NCI-H748 (cell line): ENCODE results near the gene CALML5.

Source experiments
- DNase-seq: peaks from one replicate; lab custom pipeline; 2025; ENCODE audit not compliant: unreplicated experiment; lab: John Stamatoyannopoulos, UW

CALML5 gene, protein sequence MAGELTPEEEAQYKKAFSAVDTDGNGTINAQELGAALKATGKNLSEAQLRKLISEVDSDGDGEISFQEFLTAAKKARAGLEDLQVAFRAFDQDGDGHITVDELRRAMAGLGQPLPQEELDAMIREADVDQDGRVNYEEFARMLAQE

DNA sequence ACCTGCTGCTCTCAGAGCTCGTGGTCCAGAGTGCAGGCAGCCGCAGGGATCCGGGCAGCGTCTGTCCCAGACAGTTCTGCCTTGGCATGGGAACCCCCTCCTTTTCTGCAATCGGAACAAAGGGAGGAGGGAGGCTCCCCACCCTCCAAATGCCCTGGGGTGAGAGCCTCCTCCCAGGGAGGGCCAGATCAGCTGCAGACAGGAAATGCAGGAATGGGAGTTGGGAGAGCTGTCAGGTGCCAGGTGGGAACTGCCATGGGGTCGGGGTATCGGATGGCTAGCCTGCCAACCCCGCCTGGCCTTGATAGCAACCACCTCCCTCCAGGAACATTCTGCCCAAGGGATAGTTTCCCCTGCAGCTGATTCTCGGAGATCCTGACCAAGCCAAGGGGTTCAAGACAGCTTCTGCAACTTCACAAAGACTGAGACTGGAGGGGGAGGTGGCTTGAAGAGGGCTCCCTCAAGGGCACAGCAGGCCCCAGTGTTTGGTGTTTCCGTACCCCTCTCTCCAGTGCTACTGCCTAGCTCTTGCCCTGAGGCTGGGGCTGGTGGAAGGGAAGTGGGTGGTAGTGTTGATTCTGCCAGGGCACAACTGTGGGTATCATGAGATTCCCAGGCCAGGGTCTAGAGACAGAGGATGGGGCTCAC lies at the start of gene CALML5:
CALML5 (minus strand) TSS at position 78 of the 648 bp plus-strand sequence. CDS start 132 bp downstream, outside the sequence.
- no peak for DNase-seq

GRCh38 chr10:5547931-5548660 lies 48.7 kb upstream of the CALML5 start:
- peak; percentile 81 for DNase-seq

DNA sequence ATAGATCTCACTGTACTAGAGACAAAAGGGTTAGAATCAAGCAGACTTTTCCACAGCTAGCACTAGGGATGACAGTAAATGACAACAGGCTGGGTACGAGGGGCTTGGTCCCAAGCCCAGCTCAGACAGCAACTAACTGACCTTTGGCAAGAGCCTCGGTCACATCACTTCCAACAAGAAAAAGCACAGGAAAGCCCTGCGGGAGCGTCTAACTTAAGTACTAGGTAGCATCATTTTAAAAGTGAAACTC lies 48.2 kb upstream of the CALML5 start:
- no peak for DNase-seq

GRCh38 chr10:5546891-5547680 lies 47.7 kb upstream of the CALML5 start:
- DNase-seq: peak; percentile 71

DNA sequence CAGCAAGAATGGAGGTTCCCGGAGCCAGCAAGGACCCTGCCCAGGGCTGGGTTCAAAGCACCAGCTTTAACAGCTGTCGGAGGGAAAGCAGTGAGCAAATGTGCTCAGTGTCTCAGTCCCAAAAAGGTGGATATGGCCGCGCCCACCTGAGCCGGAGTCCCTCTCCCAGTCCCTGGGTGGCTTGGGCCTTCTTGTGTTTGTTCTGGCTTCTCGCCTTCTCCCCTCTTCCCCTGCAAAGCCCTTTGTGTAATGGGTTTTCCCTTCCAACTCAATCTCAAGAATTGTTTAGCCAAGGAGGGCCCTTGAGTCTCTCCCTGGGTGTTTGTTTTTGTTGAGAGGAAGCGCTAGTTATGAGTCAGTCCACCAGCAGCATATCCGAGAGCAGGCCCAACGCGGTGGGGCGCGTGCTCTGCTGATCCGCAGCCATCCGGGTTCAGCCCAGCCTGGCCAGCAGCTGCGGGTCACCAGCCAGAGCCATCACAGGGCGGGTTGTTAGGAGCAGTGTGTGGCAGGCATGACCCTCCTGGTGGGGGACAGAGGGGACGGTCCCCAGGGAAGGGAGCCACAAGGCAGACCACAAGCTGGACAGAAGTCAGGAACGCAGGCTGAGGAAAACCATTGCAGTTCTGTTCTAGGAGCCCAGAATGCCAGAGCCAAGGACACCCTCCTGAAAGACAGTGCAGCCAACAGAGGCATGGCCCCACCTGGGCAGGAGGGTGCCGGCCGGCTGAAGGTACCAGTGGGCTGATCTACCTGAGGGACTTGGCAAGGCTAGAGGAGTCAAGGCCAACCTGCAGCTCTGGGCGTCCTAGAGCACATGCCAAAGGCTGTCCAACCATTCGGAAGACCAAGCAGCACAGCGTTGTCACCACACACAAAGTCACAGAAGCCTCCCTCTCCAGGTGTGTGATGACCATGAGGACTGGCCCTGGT lies 46.7 kb upstream of the CALML5 start:
- peak; percentile 56 for DNase-seq

DNA sequence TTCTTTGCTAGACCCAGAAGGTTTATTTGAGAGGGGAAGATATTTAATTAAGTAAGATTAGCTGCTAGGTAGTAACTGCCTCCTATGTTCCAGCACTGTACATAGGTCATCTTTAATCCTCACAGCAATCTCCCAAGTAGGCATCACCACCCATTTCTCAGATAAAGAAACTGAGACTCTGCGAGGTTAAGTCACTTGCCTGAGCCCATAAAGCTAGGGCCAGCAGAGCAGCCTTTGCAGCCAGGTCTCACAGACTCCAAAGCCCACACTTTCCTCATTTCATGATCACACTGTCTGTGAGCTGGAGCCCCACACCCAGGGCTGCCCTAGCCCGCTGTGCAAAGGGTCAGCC lies 46.0 kb upstream of the CALML5 start:
- DNase-seq: no peak

- DNase-seq: no peak
These were observed 45.6 kb upstream of the CALML5 start for GRCh38 chr10:5545011-5545410.

DNA sequence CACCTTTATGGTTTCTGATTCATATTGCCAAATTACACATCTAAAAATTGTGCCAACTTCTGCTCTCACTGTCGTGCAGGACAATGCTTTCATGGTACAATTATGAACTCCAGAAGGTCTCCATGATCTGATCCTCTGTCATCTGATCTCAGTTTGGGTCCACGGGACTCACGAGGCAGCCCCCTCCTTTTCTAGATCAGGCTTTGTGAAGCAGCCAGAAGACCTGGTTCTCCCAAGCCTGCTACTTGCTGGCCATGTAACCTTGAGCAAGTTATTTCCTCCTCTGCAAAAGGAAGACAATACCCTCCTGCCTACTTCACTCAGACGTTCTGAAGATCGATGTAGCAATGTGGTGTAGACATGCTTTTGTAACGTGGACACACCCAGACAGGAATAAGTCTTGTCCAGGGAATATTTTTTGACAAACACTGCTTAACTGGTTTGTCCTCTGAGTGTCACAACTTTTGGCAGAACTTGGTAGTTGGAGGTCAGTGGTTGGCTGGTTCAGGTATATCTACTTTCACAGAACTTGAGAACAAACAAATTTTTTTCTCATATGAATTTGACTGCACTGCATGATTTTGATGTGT lies 44.9 kb upstream of the CALML5 start:
- DNase-seq: no peak

DNA sequence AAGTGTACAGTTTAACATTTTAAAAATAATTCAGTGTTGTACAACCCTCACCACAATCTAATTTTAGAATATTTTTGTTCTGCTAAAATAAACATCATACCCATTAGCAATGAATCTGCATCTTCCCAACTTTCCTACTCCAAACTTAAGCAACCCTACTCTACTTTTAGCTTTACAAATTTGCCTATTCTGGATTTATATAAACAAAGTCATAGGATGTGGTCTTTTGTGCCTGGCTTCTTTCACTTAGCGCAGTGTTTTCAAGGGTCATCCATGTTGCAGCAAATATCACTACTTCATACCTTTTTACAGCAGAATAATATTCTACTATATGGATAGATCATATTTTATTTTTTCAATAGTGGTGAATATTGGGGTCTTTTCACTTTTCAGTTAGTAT lies 44.3 kb upstream of the CALML5 start:
- no peak for DNase-seq

GRCh38 chr10:5542100-5542499 lies 42.7 kb upstream of the CALML5 start:
- DNase-seq: no peak

- DNase-seq: no peak
These were observed 41.5 kb upstream of the CALML5 start for GRCh38 chr10:5540891-5541290.

GRCh38 chr10:5540080-5540479 lies 40.7 kb upstream of the CALML5 start:
- DNase-seq: no peak

- no peak for DNase-seq
These were observed 39.7 kb upstream of the CALML5 start for GRCh38 chr10:5538892-5539651.

GRCh38 chr10:5538446-5538845 lies 39.1 kb upstream of the CALML5 start:
- DNase-seq: no peak

- DNase-seq: no peak
These were observed 38.3 kb upstream of the CALML5 start for GRCh38 chr10:5537684-5538083.

DNA sequence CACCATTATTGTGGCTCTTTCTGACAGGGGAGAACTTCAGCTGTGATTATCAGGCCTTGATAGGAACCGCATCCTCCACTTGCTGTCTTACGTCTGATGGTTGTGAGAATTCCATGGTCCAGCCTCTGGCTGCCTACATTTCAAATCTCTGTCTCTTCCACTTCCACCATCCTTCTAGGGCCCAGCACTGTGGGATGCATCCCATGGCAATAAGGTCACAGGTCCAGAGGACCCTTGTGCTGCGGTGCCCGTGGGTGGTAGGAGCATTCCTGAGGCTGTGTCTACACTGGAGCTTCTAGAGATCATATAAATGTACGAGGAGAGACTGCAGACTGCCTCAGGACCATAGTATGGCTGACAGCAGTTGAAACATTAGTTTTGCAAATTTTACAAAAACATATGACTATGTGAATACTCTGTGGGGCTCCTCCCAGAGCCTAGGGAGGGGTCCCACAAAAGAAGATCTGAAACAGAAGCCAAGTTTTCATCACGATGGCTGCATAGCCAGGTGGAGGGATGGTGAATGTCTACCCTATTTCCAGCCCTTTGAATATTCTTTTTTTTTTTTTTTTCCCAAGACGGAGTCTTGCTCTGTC lies 37.2 kb upstream of the CALML5 start:
- no peak for DNase-seq

DNA sequence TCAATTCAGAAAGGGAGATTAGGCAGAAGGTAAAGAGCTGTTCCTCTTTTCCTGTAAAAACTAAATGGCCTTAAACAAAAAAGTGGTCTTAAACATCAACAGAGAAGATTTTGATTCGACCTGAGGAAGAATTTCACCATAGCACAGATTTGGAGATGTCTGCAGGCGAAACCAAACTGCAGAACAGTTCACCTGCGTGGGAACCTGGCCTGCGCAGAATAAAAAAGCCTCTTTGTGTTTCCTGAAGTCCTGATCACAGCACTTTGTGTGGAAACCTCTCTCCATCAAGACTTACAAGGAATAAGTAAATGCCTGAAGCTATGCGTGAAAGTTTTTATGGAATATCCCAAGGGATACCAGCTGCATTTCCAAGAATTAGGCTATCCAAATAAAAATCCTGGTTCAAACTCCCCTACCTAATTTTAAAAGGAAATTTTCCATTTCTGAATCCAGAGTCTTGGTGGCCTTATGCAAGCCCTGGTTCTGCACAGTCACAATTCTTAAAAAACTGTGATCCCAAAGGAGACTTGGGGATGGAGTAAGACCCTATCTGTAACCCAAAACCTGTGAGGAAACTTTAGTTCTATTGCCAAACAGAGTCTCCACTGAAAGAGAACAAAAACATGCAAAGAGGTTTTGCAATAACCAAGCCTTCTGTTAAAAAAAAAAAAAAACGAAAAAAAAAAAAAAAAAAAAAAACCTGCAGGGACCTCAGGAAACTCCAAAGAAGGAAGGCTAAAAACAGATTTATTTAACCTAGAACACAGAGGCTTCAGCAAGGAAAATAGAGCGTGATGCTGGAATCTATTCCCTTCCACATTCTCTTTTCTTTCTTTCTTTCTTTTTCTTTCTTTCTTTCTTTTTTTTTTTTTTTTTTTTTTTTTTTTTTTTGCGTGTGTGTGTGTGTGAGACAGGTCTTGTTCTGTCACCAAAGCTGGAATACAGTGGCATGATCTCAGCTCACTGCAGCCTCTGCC lies 35.8 kb upstream of the CALML5 start:
- DNase-seq: no peak
